GM19397 (cell line): ENCODE results near the gene P3H2.

Source experiments
- ATAC-seq: cut with Tn5 transposase; IDR thresholded peaks from one replicate; pipeline ENCODE4 v1.9.1; 2021; ENCODE audit warnings: mild to moderate bottlenecking, moderate library complexity; ENCODE audit not compliant: unreplicated experiment

The P3H2 gene

DNA sequence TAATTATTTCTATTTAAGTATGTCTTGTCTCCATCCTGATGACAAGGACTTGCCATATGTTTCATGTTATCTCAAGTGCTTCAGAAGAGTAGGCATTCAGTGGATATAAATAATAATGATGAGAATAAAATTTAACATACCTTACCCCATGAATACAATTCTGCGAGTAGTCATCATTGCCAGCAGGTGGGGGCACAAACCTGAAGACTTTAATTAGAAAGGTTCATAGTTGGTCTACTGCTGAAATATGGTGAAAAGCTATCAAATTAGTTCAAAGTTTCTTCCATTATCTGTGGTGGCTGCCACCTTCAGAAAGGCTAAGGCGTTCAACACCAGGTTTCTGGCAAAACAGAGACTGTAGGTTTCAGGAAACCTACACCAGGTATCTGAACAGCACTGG is 100.9 kb downstream of the P3H2 start:
- ATAC-seq: no peak

- no peak for ATAC-seq
Observed at GRCh38 chr3:190019006-190019405, 101.7 kb downstream of the P3H2 start.

GRCh38 chr3:190018460-190018859 is 102.2 kb downstream of the P3H2 start:
- ATAC-seq: no peak

DNA sequence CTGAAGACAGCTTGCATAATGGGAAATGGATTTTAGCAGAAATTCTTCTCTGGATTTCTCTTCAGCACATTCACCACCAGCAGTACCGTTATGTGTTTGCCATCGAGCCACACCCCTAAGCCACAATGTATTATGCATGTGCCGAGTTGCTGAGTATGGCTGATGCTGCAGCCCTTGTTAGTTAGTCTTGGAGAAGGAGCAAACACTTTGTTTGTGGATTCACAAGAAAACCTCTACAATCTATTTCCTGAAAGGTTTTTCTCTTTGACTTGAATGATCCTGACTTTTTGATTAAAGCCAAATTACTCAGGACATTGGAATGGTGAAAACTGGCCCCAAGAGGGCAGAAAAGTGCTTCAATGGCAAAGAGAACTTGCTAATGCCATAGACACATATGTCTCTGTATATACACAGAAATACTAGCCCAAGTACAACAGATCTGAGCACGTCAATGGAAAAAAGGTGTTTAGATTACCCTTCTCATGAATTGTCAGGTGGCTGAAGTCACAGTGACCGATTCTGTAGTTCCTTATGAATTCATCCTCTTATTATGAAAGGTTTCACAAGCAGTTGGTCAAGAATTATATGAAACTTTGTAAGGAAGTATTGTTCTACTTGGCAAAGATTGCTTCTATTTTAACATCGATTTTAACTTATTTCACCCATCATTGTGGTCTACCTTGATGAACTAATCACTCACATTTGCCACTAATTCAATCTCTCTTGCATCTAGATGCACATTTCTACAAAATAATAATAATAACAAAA is 103.0 kb downstream of the P3H2 start:
- ATAC-seq: no peak

DNA sequence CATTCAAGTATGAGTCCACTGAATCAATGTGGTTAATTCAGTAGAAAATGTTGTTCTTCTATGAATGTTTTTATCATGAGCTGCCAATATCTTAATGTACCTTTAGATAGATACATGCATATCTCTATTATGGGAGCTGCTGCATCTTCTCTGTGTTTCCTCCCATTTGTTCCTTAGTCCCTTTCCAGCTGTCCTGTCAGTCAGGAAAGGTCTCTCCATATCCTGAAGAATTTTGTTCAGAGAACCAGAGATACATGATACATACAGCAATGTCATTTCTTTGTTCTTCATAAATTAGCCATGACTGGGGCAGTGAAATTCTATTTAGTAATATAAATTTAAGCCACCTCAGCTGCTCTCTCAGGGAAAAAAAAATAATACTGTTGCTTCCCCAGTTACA is 103.7 kb downstream of the P3H2 start:
- no peak for ATAC-seq

DNA sequence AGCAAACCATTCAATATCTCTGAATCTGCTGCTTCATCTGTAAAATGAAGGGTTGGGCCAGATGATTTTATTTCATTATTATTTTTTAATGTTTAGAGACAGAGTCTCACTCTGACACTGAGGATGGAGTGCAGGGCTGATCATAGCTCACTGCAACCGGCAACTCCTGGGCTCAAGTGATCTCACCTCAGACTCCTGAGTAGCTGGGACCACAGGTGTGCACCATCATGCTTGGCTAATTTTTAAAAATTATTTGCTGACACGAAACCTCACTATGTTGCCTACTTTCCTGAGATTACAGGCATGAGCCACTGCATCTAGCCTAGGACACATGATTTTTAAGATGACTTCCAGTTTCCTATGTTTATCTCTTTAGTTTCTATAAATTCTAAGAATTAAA is 105.8 kb downstream of the P3H2 start:
- no peak for ATAC-seq

DNA sequence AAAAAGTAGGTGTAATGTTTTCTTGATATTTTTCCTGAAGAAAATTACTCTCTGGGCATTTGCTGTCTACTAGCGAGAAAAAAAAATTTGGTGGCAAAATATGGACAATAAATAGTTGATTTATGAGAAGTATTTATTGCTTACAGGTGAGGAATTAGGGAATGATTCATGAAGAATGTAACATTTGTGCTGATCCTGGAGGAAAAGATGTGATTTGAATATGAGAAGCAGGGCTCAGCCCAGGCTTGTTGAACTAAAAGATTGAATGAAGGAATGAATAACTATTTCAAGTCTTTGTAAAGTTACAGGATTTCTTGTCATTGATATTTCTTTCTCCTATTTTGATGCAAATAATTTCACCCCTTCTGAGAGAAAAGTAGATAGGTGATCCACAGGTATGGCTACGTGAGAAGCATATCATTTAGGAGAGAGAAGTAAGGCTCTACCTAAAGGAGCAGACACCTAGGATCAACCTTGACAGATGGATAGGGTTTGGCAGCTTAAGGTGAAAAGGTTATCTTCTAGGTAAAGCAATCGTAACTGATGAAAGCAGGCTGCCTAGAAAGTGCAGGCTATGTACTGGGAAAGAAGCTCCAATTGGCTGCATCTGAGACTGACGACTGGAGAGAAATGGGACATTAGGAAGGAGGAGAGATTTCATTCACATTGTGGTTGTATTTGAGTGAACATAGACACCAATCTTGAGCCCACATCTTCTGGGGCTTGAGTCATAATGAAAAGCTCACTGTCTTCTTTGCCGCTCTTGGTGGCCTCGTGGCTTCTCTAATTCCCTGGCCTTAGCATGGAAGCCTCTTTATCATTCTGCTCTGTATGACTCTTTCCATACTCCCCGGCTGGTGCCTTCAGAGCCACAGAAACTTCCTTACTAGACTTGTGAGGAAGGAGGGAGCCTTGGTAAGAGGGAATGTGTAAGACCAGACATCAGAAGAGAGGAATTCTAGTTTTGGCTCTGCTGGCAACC is 106.5 kb downstream of the P3H2 start:
- ATAC-seq: no peak

DNA sequence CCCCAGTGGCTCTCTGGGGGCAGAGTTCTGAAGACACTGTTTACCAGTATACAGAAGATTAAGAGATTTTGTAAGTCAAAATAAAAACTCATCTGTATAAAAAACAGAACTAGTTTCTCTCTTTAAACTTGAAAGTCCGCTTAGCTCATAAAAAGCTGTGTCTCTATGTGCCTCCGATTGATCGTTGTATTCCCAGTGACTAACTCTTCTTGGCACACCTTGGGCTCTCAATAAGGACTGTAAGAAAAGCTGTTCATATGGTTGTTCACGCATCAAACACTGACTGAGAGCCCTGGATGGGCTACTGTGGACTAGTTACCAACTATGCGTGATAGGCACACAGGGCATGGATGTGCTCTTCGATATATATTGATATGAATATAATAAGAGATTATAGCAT is 107.9 kb downstream of the P3H2 start:
- ATAC-seq: no peak

DNA sequence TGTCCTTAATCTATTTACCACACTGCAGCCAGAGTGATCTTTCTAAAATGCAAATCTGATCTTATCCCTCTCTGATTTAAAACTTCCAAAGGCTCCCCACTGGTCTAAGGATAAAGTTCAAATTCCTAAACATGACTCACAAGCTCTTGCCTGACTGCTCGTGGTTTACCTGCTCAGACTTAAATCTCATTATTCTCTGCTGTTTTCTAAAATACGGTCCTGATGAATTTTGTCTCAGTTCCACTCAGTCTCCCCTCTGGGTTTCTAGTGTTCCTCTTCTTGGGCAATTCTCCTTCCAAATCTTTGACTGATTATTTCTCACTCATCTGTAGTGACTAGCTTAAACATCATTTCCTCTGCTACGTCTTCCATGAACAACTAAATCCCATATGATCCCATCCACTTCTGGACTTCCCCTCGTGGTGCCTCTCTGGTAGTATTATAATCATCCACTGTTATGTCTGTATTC is 108.3 kb downstream of the P3H2 start:
- ATAC-seq: no peak

DNA sequence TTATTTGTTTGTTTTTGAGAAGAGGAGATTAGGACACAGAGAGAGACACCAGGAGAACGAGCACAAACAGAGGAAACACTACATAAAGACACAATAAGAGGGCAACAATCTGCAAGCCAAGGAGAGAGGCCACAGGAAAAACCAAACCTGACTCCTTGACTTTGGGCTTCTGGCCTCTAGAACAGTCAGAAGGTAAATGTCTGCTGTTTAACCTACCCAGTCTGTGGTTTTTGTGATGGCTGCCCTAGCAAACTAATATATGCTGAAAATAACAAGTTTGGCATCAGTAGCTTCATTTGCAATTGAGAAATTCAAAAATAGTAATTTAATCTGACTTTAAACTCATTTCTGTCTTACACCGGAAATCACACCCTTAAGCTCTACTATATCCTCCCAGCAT is 110.2 kb downstream of the P3H2 start:
- no peak for ATAC-seq

DNA sequence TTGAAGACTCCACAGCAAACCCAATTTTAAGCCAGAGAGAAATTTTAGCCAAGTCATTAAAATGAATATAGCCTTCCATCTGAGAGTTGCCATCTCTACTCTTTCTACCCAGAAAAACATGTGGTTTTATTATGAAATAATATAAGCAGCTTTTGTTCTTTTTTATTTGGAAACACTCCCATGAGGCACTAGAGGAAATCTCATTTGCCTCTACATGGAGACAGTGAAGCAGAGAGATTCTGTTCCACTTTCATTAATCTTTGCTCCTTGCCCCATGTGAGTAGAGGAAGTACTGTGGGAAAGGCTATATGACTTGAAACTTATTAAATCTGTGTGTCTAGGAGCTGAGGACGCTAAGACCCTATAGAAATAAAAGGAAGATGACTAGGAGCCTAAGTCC is 111.1 kb downstream of the P3H2 start:
- no peak for ATAC-seq

GRCh38 chr3:190008432-190008831 is 112.3 kb downstream of the P3H2 start:
- ATAC-seq: no peak

DNA sequence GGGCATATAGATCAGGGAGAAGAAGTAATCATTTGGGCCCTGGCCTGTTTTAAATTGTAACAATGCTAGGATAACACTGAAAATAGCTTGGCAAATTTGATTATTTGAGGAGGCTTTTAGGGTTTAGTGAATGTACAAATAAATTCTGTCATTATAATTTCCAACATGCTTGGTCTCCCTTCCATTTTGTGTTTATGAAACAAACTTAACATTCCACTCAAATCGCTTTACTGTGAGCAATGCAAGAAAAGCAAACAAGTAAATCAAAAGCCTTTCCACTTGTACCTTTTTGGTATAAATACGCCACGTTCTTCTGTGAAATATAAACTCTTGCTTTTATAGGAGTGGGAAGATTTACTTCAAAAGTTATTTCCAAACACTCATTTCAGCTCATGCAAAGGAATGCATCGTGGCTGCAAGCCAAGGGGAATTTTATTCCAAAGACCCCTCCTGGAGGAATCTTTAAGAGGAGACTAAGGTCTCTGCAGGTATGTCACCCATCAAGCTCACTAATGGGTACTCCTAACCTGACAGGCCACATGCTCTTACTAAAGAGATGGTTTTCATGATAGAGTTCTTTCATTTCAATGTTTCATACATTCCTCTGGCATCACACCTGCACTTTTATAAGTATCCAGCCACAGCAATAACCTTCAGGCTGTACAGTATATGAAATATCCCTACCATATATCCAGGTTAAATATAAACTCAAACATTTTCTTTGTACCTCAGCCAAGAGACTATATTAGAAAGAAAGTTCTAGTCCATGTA is 115.2 kb downstream of the P3H2 start:
- no peak for ATAC-seq

DNA sequence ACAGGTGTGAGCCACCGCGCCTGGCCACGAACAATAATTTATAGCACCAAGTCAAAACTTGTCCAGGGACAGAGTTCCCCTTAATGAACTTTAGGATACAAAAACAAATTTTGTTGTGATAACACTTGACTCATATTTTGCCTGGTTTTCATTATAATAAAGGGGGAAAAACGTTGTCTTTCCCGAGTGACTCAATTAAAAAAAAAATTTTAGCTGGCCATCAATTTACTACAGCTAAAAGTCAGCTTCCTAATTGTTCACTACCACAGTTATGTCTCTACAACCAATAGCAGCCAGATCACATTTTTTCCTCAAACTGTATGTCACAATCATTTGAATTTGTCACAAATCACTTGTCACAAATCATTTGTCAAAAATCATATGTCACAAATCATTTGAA is 116.0 kb downstream of the P3H2 start:
- no peak for ATAC-seq

DNA sequence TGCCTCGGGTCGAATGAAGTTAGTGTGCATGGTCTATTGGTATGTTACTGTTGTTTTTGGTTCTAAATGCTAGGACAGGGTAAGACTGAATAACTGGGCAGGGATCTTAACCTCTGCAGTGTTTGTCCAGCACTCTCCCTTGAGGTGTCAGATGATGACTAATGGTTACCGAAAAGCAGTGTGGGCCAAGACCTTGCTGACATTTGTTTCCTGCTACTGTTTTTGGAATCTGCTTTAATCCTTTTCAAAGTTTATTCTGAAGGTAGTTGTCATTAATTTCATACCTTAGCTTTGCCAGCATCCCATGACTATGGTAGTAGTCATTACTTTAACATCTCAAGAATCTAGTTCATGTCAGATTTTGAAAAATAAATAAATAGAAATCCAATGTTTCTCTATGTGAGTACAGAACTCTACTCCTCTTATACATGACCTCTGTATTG is 117.0 kb downstream of the P3H2 start:
- ATAC-seq: no peak

DNA sequence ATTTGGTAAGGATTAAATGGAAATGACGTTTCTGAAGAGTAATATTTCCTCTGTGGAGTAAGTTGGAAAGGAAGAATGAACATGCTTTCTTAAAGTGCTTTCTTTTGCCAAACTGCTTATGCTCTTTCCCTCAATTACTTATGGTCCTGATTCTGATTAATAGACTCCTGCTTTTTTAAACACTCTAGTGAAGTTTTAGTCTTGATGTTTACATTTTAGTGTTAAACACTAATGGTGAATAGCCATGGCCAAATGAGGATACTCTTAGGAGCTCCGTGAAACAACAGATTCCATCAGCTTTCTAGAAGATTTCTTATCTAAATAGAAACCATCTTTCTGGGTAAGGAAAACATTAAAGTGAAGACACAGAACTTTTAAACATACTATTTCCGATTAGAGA is 117.6 kb downstream of the P3H2 start:
- no peak for ATAC-seq

- no peak for ATAC-seq
Observed at GRCh38 chr3:190001426-190001825, 119.3 kb downstream of the P3H2 start.

DNA sequence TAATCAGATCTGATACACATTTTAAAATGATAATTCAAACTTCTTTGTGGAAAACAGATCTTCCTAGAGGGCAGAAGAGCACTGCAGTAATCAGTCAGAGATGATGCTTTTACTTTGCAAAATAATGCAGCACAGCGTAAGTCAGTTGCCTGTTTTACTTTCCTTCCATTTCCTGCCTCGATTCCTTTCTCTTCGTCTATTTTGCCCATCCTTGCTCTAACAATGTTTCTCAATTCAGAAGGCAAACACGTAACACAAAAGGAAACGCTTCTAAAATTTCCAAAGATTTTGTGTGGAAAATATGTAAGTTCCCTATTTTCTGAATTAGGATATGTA is 119.9 kb downstream of the P3H2 start:
- no peak for ATAC-seq

DNA sequence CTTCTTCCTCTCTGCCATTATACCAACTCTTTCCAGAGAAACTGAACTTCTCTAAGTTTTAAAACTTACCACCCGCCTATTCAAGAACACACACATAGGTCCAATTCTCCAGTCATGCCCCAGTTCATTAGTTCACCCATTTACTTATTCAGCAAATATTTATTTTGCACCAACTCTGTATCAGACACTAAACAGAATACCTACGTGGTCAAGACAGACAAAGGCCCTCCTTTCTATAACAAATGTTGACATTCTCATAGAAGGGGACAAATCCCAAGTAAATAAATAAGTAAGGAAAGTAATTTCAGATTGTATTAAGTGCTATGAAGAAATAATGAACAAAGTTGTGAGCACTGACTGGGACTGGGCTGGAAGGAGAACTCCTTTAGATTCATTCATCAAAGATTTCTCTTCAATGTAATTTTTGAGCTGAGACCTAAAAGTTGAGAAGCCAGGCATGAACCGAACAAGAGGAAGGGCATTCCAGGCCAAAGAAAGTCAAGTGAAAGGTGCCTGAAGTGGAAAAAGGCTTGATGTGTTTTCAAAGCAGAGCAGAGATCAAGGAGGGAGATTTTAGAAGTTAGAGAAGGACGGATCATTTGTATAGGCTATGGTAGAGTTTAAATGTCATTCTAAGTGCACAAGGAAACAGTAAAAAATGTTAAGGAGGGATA is 120.4 kb downstream of the P3H2 start:
- no peak for ATAC-seq

DNA sequence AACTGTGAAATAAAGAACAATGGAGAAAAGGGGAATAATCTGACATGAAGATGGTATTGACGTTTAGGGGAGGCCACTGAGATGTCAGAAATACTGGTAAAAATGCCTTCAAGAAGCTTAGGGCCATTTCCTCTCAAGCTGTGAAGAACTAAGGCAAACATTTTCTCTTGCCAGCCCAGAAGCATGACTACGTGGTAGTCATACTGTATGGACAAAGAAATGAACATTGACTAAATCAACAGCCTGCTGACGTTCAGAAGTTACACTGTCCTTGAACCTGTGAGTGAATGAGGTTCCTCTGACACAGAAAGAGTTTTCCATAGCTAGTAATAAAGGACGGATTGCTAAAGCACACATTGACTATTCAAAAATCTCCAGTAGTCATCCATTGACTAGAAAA is 121.0 kb downstream of the P3H2 start:
- no peak for ATAC-seq

- no peak for ATAC-seq
Observed at GRCh38 chr3:189995129-189995528, 125.6 kb downstream of the P3H2 start.
